ENCODE data around the gene HSCB.
"Not testable (repeated sequence)": the region's sequence is repeated elsewhere in the genome, so short reads cannot be mapped to it uniquely, and the experiment has no call there.

Gene HSCB, protein sequence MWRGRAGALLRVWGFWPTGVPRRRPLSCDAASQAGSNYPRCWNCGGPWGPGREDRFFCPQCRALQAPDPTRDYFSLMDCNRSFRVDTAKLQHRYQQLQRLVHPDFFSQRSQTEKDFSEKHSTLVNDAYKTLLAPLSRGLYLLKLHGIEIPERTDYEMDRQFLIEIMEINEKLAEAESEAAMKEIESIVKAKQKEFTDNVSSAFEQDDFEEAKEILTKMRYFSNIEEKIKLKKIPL

DNA sequence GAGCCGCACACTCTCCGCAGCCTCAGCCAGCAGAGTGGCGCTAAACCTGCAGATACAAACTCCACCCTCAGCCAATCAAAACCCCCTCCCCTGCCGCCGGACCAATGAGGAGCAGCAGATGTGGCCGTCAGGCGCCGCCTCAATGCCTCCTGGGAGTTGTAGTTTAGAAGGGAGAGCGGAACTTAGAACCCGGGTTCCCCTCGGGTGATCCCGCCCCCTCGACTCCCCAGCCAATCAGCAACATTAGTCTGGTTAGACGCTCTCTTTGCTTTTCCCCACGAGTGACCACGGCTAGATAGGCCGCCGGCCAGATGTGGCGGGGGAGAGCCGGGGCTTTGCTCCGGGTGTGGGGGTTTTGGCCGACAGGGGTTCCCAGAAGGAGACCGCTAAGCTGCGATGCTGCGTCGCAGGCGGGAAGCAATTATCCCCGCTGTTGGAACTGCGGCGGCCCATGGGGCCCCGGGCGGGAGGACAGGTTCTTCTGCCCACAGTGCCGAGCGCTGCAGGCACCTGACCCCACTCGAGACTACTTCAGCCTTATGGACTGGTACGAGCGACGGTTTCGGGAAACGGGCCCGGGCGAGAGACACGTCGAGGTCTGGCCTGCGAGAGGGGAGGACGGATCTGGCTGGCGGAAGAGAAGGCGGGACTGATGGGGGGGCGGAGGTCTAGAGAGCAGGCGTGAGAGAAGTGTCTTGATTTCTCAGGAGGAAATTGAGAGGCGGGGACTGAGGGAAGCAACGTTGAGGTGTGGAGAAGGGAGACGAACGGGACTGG is at the start of gene HSCB, which contains the start of gene CHEK2:
TSS of gene HSCB (plus strand) at position 255 of the 777 bp plus-strand sequence. CDS start at position 312, 57 bp downstream.
TSS of gene CHEK2 (minus strand) at position 36 of the 777 bp plus-strand sequence. CDS start 7,099 bp downstream, outside the sequence.
- peak; percentile 98 for DNase-seq

GRCh38 chr22:28693041-28693760 is 48.6 kb upstream of the HSCB start:
- DNase-seq, result not testable (repeated sequence)

DNA sequence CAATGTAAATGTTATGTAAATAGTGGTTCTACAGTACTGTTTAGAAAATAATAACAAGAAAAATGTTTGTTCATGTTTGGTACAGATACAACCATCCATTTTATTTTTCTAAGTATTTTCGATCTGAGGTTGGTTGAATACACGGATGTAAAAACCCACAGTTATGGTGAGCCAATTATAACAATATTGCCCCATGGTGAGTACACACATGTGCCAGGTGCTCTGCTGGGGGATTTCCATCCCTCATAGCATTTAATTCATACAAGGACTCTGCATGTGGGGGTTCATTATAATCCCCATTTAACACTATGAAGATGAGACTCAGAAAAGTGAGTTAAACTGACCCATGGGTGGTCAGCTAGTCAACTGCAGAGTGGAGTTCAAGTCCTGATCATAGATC is 38.9 kb upstream of the HSCB start:
- DNase-seq, result no peak

- no peak for DNase-seq
Measured at GRCh38 chr22:28703436-28703835, 38.4 kb upstream of the HSCB start.

DNA sequence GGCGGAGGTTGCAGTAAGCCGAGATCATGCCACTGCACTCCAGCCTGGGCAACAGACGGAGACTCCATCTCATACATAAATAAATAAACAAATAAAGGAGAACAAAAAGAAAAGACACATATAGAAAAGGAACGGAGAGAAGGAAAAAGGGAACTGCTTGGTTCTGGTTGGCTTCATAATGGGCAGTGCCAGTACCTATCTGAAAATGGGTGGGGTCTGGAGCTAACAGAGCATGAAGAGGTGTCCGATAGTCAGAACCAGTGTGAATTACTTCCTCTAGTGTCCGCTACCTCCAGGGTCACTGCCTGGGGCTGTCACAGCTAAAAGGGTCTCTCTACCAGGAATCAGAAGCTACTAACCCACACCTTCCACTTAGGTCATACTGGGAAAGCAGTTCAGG is 35.0 kb upstream of the HSCB start:
- DNase-seq, result no peak

- no peak for DNase-seq
Measured at GRCh38 chr22:28710107-28710506, 31.7 kb upstream of the HSCB start.

- no peak for DNase-seq
Measured at GRCh38 chr22:28710576-28711191, 31.2 kb upstream of the HSCB start.

DNA sequence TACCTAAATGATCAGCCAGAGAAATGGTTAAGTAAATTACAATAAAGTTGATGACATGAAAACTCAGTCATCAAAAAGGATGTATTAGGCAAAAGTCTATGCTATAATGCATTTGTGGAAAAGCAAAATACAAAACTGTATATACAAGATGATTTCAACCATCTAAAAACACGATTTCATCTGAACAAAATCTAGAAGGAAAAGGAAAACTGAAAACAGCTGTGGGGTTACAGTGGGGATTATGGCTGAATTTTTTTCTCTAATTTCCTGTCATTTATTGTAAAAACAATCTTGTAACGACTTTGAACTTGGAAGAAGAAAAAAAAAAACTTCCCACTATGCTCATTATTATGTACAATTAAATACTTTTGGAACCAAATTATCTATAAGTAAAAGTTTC is 30.5 kb upstream of the HSCB start:
- no peak for DNase-seq

DNA sequence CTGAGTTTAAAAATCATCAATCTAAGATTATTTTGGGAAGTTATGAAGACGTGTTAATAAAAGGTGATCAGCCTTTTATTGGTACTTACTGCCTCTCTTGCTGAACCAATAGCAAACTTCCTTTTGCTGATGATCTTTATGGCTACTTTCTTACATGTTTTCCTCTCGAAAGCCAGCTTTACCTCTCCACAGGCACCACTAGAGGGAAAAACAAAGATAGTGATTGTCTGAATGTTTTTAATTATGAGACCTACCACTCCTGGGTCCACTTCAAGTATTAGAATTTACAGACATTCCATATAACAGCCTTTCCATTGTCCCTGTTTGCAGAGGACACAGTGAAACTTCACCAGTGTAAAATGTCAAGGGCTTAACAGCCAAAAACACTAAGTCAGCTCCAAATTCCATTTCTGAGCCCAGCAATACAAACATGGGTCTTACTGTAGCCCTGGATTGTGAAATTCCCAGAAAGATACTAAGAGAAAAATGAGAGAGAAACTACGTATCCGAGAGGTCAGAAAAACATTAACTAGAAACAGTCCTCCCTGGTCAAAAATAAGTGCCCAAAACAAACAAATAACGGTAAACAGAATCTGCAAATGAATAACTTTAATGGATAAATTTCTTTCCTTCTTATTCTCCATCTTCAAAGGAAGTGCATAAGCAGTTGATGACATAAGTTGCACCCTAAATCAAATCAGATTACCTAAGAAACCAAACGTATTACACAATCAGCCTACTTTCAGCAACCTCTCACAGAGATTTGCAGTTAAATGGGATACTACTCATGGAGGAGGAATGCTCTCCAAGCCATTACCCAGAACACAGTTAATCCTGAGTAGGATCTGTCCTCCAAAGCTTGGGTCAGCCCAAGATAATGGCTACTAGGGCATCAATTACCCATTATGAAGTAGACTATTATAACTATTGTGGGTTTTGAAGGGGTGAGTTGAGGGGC is 29.7 kb upstream of the HSCB start:
- no peak for DNase-seq

- DNase-seq, result no peak
Measured at GRCh38 chr22:28714043-28714628, 27.7 kb upstream of the HSCB start.

DNA sequence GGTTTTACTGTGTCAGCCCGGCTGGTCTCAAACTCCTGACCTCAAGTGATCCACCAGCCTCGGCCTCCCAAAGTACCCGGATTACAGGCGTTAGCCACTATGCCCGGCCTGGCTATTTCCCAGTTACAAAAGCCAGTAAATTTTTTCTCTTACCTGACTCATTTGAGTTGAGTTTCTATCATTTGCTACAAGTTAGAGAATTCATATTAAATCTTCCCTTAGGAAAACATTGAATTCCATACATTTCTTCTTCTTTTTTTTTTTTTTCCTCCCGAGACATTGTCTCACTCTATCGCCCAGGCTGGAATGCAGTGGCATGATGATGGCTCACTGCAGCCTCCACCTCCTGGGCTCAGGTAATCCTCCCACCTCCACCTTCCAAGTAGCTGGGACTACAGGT is 26.2 kb upstream of the HSCB start:
- no peak for DNase-seq

DNA sequence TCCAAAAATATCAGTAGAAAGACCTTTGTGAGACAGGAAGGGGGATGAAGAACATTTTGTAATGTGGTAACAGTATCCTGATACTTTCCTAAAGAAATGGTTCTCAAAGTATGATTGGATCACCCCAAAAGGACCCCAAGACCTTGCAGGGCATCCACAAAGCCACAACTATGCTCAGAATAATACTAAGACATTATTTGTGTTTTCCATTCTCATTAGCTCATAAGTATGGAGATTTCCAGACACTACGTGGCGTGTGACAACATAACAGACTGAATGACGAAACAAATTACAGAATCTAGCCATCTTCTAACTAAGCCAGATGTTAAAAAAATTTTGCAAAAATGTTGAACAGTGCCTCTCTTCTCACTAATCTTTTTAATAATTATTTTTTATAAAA is 25.2 kb upstream of the HSCB start:
- DNase-seq, result no peak

GRCh38 chr22:28718044-28718443 is 23.8 kb upstream of the HSCB start:
- no peak for DNase-seq

DNA sequence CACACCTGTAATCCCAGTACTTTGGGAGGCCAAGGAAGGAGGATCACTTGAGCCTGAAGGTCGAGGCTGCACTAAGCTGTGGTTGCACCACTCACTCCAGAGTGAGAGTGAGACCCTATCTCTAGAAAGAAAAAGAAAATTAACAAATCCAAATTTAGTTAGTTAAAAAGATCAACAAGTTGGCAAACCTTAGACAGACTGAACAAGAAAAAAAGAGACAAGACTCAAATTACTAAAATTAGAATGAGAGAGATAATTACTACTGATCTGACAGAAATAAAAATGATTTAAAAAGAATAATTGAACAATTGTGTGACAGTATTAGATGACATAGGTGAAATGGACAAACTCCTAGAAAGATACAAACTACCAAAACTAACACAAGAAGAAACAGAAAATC is 13.8 kb upstream of the HSCB start:
- DNase-seq, result no peak

DNA sequence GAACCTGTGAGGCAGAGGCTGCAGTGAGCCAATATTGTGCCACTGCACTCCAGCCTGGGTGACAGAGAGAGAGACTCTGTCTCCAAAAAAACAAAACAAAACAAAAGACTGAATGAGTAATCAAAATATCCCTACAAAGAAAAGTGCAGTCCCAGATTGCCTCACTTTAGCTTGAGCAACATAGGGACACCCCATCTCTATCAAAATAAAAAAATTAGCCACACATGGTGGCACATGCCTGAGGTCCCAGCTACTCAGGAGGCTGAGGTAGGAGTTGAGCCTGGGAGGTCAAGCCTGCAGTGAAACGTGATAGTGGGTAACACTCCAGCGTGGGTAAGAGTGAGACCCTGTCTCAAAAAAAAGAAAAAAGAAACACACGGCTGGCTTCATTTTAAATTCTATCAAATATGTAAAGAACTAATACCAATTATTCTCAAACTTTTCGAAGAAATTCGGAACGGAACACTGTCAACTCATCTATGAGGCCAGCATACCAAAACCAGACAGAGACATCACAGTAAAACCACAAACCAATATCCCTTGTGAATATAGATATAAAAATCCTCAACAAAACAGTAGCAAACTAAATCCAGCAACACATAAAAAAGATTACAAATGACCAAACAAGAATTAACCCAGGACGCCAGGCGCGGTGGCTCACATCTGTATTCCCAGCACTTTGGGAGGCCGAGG is 13.1 kb upstream of the HSCB start:
- no peak for DNase-seq

DNA sequence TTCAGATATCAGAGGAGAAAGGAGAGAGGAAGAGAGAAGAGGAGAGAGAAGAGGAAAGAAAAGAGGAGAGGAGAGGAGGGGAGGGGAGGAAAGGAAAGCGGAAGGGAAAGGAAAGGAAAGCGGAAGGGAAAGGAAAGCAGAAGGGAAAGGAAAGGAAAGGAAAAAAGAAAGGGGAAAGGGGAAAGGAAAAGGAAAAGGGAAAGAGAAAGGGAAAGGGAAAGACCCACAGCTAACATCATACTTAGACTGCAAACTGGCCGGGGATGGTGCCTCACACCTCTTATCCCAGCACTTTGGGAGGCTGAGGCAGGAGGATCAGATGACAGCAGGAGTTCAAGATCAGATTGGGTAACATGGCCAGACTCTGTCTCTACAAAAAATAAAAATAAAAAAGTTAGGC is 11.7 kb upstream of the HSCB start:
- no peak for DNase-seq

GRCh38 chr22:28734393-28734792 is 7.4 kb upstream of the HSCB start:
- no peak for DNase-seq

DNA sequence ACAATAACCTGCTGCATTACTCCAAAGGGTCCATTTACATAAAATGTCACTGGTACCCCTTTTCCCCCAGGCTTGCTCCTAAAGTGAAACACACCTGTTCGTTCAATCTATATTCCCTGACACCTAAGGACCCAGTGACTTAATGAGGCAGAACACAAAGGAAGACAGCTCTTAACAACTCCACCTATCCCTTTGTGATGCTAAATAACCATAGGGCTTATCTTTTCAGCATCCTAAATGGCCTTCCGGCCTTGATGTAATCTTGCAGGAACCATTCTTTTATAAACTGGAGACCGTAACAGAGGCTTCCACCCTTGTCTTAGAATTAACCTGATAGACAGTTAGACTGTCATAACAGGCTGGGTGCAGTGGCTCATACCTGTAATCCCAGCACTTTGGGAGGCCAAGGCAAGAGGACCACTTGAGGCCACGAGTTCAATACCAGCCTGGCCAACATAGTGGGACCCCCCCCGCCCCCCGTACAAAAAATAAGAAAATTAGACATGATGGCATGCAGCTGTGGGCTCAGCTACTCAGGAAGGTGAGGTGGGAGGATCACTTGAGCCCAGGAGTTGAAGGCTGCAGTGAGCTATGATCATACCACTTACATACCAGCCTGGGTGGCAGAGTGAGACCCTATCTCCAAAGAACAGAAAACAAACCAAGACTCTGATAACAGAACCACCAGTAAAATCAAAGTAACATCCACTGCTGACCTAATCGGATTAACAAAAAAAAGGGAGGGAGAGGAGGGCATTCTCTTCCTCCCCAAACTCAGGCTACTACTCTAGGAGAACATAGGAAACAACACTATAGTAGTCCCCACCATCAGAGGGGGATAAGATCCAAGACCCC is 5.3 kb upstream of the HSCB start:
- no peak for DNase-seq

GRCh38 chr22:28737701-28738100 is 4.1 kb upstream of the HSCB start:
- no peak for DNase-seq

DNA sequence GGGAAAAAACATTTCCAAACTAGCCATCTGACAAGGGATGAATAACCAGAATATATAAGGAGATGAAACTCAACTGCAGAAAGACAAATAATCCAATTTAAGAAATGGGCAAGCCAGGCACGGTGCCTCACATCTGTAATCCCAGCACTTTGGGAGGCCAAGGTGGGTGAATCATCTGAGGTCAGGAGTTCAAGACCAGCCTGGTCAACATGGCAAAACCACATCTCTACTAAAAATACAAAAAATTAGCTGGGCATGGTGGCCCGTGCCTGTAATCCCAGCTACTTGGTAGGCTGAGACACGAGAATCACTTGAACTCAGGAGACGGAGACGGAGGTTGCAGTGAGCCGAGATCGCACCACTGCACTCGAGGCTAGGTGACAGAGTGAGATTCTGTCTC is 3.0 kb upstream of the HSCB start:
- DNase-seq, result not testable (repeated sequence)
